HG02571 (cell line): ENCODE results near the gene GOSR2.

ENCODE experiments used
- ATAC-seq: cut with Tn5 transposase; IDR thresholded peaks from one replicate; pipeline ENCODE4 v1.9.1; 2021; ENCODE audit warnings: mild to moderate bottlenecking, moderate library complexity; ENCODE audit not compliant: unreplicated experiment

The GOSR2 gene

DNA sequence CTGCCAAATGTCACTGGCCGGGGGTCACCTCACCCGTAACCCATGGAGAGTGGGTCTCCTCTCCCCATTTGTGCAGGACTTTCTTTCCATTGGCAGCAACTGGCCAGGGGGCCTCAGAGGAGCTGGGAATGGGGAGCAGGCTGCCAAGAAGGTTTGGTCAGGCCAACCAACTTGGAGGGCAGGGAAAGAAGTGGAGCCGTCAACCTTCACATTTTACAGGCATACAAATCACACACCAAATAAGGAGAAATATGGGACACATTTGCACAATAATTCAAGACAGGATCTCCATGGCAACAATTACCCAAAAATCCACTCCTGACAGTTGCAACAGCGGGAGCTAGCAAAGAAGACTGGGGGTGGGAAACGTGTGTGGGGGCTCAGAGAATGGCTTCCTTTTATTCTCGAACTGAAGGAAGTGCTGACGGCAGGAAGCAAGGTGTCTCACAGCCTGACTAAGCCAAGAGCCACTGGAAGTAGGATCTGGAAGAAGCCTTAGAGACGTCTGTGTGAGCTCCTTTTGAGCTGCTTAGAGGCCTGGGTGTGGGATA lies 35.2 kb downstream of the GOSR2 start:
- ATAC-seq = no peak

DNA sequence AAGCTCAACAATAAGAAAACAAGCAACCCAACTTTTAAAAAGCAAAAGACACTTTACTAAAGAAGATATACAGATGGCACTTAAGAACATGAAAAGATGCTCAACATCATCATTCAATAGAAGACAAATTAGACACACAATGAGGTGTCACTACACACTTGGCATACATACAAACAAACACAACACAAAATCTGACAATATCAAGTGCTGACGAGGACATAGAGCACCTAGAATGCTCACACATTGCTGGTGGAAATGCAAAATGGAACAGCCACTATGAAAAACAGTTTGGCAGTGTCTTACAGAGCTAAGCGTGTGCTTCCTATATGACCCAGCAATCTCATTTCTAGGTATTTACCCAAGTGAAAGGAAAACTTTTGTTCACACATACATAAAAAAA lies 37.2 kb downstream of the GOSR2 start:
- no peak for ATAC-seq

DNA sequence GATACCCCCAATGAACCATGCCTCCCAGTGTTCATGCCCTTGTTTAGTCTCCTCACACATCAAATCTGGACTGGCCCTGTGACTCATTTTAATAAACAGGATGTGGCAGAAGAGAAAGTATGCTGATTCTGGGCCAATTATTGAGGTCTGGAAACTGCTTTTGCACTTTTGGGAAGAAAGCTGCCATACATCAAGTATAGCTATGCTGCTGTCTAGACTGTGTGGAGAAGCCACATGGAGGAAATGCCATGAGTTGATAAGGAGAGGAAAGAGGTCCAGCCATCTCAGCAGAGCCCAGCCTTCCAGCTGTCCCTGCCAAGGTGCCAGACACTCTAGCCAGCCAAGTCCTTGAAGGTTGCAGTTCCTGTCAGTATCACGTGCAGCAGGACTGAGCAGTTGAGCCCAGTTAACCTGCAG lies 39.4 kb downstream of the GOSR2 start:
- ATAC-seq = no peak

DNA sequence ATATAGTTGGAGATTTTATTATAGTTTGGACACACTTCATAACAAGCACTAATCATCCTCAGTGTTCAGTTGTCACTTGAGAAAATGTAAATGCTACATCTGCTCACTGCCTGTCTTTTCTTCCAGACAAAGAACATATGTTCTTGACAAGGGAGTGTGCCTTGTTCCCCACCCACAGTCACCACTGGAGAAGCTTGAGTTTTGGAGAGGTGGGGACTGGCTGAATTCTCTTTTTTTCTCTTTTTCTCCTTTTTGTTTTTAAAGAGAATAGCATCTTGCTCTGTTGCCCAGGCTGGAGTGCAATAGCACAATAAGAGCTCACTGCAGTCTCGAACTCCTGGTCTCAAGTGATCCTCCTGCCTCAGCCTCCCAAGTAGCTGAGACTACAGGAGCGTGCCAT lies 40.6 kb downstream of the GOSR2 start:
- ATAC-seq = no peak

DNA sequence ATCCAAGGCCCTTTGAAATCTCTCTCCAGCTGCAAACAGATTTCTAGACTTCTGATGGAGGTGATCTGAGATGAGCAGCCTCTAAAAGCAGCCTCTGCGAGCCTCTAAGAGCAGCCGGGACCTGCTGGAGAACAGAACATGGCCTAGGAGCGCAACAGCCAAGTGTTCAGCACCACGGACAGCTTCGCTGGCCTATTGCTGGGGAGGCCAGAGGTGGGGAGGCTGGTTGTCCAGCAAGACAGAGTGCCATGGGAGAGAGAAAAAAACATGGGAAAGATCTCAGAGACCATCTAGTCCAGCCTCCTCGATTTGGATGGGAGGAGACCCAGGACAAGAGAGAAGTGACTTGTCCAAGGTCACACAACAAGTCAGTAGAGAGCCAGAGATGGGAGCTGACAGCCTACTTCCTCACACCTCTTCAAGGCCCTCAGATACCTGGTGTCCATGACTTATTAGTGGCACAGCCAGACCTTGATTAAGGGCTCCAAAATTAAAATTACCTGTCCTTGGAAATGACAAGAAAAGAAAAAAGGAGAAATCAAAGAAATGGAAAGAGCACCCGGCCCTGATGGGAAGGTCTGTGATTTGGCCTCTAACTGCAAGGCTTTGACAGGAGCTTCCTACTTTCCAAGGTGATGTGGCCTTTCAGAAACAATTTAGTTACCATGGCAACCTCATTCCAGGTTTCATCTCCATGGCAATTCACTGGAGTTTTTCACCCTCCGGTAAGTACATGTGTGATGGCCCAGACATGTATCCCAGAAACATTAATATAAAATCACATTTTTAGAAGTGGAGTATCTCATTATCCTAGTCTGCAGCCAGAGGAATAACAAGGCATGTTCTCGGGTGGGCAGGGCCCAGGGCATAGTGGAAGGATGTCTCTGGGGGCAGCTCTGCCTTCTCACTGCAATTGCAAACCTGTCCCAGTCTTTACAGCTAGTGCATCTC lies 41.6 kb downstream of the GOSR2 start:
- ATAC-seq = no peak

DNA sequence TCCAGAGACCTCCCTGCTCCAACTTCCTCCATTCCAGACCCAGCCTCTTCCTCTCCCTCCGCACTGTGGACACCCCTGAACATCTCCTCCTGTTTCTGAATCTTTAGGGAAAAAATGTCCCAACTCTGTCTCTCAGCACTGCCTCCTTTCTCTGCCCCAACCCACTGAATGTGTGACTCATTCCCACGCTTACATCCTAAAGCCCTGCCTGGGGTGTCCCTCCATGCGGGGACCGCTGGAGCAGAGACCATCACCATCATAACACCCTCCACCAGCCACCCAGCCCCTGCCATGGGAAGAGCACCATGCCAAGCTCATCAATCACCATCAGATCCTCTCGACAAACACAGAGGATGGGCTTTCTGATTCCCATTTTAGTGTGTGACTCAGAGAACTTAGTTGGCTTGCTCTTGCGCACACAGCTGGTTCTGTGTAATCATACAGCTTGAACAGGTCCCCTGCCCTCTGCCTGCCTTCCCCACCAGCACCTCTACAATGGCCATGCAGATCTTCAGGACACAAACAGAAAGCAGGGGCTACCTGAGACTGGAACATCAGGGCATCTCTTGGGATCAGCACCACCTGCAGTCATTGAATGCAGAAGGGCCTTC lies 45.4 kb downstream of the GOSR2 start:
- no peak for ATAC-seq

DNA sequence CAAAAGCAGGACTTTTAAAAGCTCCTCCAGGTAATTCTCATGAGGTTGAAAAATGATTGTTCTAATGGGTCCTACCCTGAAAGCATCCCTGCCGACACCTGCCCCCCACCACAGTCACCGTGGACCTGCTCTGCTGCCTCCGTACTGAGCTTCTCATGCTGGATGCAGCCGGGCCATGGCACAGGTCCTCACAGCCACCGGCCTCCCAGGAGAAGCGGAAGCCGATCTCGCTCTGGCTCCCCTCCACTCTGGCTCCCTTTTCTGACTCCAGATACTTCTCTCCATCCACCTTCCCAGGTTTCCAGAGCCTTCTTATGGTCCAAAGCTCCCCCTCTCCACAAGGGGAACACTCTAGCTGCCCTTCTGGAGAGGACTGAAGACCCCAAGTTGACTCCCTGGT lies 45.9 kb downstream of the GOSR2 start:
- no peak for ATAC-seq

DNA sequence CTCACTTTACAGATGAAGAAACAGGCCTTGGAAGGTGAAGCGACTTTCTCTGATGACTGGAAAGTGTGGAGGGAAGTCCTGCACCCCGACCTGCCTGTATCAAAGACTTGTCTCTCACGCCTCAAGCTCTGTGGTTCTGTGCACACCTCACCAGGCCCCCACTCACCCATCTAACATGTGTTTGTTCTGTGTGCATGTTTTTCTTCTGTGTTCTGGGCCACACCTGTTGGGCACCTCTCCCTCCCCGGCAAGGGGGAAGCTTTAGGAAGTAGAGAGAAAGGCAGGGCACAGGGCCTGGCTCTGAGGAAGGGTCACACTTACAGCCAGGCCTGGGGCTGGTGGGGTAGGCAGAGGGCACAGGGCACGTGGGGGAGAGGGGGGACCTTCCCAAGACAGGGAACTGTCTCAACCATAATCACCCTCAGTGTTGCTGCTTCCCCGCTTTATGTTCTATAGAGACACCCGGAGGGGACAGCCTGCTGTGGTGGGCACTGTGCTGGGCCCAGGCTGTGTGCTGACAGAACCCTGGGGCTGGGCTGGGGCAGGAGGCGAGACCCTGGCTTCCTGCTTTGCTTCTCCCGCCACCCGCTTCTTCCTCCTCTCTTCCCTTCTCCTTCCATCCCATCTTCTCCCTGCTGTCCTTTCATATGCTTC lies 48.8 kb downstream of the GOSR2 start:
- ATAC-seq = no peak

DNA sequence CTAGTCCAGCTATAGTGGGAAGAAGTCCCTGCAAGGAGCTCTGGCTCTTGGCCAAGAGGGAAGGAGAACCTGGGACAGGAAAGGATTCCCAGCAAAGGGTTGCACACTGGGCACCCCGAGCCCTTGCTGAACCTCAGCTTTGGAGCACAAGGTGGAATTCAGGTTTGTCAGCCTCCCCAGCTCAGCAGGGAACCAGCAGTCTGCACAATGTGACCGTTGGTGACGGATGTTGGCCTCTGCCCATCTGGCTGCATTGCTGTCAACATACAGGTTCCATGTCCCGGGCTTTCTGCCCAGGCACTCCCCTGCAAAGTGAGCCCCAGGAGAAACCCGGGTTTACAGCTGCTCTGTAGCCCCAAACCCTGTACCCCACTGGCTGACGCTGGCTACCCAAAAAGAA lies 49.4 kb downstream of the GOSR2 start:
- ATAC-seq = no peak

DNA sequence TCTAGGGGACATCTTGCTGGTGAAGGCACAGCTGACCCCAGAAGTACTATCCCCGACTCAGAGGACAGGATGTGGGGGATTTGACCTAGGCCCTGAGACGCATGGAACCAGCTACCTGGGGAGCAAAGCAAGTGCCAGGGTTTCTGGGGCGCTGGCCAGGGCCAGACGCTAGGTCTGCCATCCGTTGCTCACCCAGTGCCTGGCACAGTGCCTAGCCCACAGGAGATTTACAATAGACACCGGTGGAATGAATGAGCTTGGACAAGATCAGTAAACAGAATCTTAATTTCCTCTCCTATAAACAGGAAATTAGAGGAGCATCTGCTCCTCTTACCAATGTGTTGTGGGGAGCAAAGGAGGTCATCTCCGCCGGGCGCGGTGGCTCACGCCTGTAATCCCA lies 51.1 kb downstream of the GOSR2 start:
- ATAC-seq = no peak

DNA sequence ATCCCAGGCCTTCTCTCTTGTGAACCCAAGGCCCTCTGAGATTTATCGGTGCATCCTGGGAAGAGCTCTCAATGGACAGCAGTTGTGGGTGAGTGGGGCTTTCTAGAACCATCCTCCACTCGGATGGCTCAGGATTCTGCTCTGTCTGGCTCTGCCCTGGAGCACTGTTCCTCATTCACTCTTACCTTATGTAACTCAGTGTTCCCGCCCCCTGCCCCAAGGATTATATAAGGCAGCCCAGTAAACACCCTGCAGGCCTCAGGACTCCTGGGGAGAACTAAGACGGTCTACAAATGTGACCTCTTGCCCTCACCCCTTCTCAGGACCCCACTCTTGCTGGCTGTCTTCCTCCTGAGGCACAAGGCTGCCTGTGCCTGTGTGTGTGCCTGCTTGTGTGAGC lies 52.3 kb downstream of the GOSR2 start:
- no peak for ATAC-seq

DNA sequence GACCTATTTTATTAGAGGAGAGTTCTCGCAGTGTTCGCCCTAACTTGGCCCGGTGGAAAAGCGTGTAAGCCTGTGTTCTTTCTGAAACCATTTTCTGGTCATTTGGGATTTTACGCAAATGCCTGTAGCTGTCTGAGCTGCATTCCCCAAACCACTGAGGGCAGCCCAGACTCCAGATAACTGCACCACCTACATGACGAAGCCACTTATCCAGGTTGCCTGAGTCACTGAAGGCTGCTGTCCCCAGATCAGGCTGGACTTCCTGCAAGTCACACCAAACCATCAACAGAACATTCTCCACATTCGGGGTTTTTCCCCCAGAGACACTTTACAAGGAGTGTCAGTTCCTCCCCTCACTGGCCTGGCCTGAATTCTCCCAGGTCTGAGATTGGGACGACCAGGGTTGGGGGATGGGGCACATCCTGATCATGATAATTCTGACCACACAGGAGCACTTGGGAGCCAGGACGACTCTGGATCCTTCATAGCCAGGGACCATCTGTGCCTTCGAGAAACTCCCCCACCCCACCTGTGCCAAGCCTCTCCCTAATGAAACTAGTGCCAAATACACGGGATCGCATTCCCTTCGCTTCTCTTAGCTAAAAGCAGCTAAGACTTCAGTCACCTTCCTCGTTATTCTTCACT lies 53.8 kb downstream of the GOSR2 start:
- no peak for ATAC-seq

DNA sequence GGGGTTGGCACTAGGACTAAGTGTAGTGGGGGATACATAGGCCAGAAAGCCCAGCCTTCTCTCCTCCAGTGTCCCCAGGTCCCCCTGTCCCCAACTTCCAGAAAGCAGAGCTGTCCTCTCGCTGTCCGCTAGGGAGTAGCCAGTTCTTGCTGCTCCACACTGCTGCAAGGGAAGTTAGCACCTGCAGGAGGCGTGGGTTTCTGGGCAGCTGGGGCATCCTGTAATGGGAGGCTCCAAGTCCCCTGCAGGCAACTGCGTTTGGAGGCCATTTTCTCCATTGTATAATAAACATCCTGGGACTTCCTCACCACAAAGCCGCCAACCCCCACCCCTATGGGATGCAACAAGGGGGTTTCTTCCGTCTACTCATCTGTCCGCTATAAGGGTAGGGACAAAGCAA lies 54.4 kb downstream of the GOSR2 start:
- no peak for ATAC-seq

DNA sequence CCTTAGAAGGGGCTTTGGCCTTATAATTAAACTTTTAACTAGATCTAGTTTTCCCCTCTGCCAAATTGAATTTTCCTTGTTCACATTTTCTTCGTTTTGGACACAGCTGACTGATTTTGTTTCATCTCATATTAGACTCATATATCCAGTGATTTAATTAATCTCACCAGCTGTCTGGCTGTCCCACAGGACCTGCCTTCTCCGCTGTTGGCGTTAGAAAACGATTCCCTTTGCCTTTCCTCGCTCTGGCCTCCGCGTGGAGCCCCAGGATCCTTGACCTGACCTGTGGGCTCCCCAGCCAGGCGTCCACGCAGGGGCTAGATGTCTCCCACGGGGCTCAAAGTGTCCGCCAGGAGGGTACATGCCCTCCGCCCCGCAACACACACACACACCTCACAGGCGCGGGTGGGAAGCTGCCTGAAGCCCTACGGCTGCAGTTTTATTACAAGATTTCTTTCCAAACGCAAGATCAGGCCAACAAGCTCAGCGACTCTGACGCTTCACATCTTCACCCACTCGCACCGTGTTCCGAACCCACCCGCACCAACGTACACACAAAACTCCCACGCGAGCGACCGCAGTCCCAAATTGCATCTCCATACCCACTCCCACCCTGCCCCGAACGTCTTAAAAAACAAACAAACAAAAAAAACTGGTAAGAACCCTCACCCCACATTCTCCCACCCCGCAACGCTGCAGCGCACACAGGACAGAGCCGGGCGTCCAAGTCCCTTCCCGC lies 55.0 kb downstream of the GOSR2 start:
- ATAC-seq = no peak

DNA sequence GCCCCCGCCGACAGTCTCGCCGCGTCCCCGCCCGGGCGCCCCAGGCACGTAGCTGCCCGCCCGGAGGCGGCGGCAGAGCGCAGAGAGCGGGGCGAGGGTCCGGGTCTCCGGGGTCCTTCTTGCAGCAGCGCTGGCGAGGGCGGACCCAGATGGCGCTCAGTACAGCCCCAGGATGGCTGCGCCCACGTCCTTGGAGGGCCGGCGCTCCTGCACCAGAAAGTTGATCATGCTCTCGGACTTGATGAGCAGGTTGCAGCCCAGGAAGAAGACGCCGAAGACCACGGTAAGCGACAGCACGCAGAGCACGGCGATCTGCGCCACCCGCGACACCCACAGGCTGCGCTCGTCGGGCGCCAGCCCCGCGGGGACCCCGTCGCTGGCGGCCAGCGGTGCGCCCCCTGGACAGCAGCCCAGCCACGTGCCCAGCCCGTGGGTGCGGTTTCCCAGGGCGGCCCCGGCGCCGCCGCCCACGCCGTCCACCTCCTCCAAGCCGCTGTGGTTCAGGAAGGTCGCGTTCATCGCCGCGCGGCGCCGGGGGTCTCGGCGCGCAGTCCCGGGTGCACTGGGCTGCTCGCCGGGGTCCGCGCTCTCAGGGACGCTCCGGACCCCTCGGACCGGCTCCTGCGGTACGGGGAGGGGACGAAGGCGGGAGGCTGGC lies 55.7 kb downstream of the GOSR2 start:
- no peak for ATAC-seq

DNA sequence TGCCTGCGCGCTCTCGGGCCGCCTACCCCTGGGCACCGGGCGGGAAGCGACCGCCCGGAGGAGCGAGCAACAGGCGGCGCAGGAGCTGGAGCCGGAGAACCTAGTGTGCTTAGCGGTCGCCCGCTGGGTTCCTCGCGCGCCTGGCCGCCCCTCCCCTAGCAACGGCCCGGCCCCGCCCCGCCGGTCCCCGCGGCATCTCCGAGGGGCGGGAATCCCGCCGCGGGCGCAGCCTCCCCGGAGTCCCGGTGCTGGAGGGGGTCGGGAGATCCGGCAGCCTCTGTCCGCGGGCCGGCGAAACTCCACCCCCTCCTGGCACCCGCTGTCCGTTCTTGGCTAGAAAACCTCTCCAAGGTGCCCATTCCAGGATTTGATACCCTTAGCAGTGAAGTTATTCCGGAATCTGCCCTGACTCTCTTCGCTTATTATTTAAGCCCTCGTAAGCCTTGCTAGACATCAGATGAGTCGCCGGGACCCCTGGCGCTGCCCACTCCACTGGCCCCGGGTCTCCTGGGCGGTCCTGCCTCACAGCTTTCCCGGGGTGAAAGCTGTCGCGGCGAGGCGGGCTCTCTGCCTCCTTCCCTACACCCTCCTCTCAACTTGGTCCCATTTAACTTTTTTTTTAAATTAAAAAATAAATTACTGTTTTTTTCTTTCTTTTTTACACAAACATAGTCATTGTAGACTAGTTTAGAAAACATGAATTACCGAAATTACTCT lies 56.3 kb downstream of the GOSR2 start, which contains the start of gene RPRML:
Gene RPRML (minus strand): TSS at position 107 of the 717 bp plus-strand sequence. CDS start 246 bp downstream, outside the sequence.
- ATAC-seq = no peak

DNA sequence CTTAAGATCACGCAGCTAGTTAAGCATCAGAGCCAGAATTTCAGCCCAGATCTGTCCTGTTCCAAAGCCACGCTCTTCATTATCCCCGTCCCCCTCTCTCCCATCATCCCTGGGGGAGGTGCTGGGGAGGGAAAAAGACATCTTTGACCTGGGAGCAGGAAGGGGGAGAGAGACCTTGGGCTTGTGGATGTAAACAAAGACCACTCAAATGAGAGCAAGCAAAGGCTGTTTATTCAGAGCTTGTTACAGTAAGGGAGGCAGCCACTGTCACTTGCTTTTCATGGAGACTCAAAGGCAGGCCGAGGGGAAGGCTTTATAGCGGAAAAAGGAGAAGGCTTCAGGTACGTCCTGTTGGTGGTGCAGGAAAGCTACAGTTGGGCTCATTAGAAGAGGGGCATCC lies 59.6 kb downstream of the GOSR2 start:
- no peak for ATAC-seq

DNA sequence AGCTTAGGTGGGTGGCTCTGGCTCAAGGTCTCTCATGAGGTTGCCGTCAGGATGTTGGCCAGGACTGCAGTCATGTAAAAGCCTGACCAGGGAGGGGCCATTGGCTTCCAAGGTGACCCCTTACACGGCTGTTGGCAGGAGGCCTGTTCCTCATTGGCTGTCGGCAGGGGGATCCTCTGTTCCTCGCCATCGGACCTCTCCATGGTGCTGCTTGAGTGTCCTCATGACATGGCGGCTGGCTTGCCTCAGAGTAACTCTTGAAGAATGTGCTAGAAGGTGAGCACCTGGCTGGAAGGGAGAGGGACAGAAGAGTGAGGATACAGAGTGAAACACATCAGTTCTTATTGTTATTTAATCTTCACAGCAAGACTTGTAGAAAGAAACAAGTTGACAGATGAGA lies 60.8 kb downstream of the GOSR2 start:
- ATAC-seq = no peak

DNA sequence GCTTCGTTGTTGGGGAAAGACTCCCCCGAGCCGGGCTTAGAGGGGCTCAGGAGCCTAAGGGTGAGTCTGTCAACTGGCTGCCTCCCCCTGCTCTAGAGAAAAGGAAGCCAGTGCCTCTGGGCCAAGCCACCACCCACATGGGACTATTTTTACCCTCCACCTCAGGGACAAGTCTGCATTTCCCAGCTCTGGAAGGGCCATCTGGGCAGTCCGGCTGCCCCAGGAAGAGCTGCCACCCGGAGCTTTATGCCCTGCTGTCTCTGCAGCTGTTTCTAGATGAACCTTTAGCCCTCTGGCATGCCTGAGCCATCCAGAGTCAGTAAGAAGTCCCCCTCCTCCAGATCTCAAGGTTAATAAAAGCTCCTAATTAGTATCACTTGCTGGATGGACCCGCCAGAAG lies 61.4 kb downstream of the GOSR2 start:
- ATAC-seq = no peak
